NCI-H748 (cell line): ENCODE results near the gene KIF25.
"Not testable (repeated sequence)": the region's sequence is repeated elsewhere in the genome, so short reads cannot be mapped to it uniquely, and the experiment has no call there.

Source experiments
- DNase-seq: peaks from one replicate; lab custom pipeline; 2025; ENCODE audit not compliant: unreplicated experiment; lab: John Stamatoyannopoulos, UW

Gene KIF25

GRCh38 chr6:167974640-167975344 is 22.7 kb upstream of the KIF25 start:
- DNase-seq, result no peak

- DNase-seq, result no peak
Observed at GRCh38 chr6:167975458-167975857, 22.0 kb upstream of the KIF25 start.

GRCh38 chr6:167976116-167976657 is 21.3 kb upstream of the KIF25 start:
- not testable (repeated sequence) for DNase-seq

- DNase-seq, result no peak
Observed at GRCh38 chr6:167976708-167977107, 20.8 kb upstream of the KIF25 start.

- DNase-seq, result no peak
Observed at GRCh38 chr6:167977717-167978467, 19.6 kb upstream of the KIF25 start.

- no peak for DNase-seq
Observed at GRCh38 chr6:167978607-167979006, 18.9 kb upstream of the KIF25 start.

- DNase-seq, result no peak
Observed at GRCh38 chr6:167979436-167980139, 17.9 kb upstream of the KIF25 start.

GRCh38 chr6:167980911-167981580 is 16.4 kb upstream of the KIF25 start:
- DNase-seq, result no peak

GRCh38 chr6:167981916-167982462 is 15.5 kb upstream of the KIF25 start:
- no peak for DNase-seq

- DNase-seq, result no peak
Observed at GRCh38 chr6:167984144-167984719, 13.2 kb upstream of the KIF25 start.

- DNase-seq, result no peak
Observed at GRCh38 chr6:167984876-167985604, 12.4 kb upstream of the KIF25 start.

GRCh38 chr6:167985911-167986595 is 11.4 kb upstream of the KIF25 start:
- DNase-seq, result no peak

- DNase-seq, result no peak
Observed at GRCh38 chr6:167987396-167988153, 9.9 kb upstream of the KIF25 start.

GRCh38 chr6:167988154-167988495 is 9.3 kb upstream of the KIF25 start:
- no peak for DNase-seq

- DNase-seq, result no peak
Observed at GRCh38 chr6:167988945-167989841, 8.3 kb upstream of the KIF25 start.

- no peak for DNase-seq
Observed at GRCh38 chr6:167990016-167990945, 7.2 kb upstream of the KIF25 start.

- no peak for DNase-seq
Observed at GRCh38 chr6:167993169-167993568, 4.3 kb upstream of the KIF25 start.
